Karpas-422 (cell line): ENCODE data around the gene OPRM1. TPM values are rescaled to one million over a fixed set of nuclear protein-coding genes. Genes with fewer than 3 reads are reported as not detected.

Source experiments
- DNase-seq: peaks from one replicate; pipeline ENCODE4 v3.0.0-alpha.2; 2015
- H2AFZ ChIP-seq: fragments of 200-600 bp; sonication (generic); 2 replicates; pipeline ENCODE4 v1.6.1; 2014; ENCODE audit warnings: antibody characterized with exemption, low read length, mixed read lengths
- H3K27ac ChIP-seq: fragments of 200-600 bp; sonication (generic); 2 replicates; pipeline ENCODE4 v1.5.1; 2014; ENCODE audit warnings: mild to moderate bottlenecking, low read length, moderate library complexity
- H3K27me3 ChIP-seq: fragments of 200-600 bp; sonication (generic); 2 replicates; pipeline ENCODE4 v1.6.1; 2014; ENCODE audit warnings: low read length, mixed read lengths
- H3K36me3 ChIP-seq: fragments of 200-600 bp; sonication (generic); 2 replicates; pipeline ENCODE4 v1.6.1; 2014; ENCODE audit warnings: low read length, mixed read lengths; ENCODE audit not compliant: insufficient read depth
- H3K4me1 ChIP-seq: fragments of 200-600 bp; sonication (generic); 2 replicates; pipeline ENCODE4 v1.6.1; 2014; ENCODE audit warnings: mild to moderate bottlenecking, low read length, mixed read lengths
- H3K4me2 ChIP-seq: fragments of 200-600 bp; sonication (generic); 2 replicates; pipeline ENCODE4 v1.6.1; 2014; ENCODE audit warnings: low read length, low read depth, mild to moderate bottlenecking; ENCODE audit not compliant: poor library complexity, severe bottlenecking
- H3K4me3 ChIP-seq: fragments of 200-600 bp; sonication (generic); 2 replicates; pipeline ENCODE4 v1.5.1; 2014; ENCODE audit warnings: mild to moderate bottlenecking, antibody characterized with exemption, low read length, mixed read lengths
- H3K79me2 ChIP-seq: fragments of 200-600 bp; sonication (generic); 2 replicates; pipeline ENCODE4 v1.6.1; 2014; ENCODE audit warnings: mild to moderate bottlenecking, low read length, mixed read lengths
- H3K9ac ChIP-seq: fragments of 200-600 bp; sonication (generic); 2 replicates; pipeline ENCODE4 v1.6.0; 2014; ENCODE audit warnings: low read length
- H3K9me2 ChIP-seq: fragments of 200-600 bp; sonication (generic), shearing (Covaris generic); replicated peaks from 2 replicates; pipeline ENCODE4 v1.6.0; 2014; ENCODE audit warnings: mild to moderate bottlenecking, low read length, moderate library complexity; ENCODE audit not compliant: insufficient read depth
- H3K9me3 ChIP-seq: fragments of 300-700, 200-600 bp; sonication (generic); 2 replicates; pipeline ENCODE4 v1.6.1; 2014; ENCODE audit warnings: low read length, mixed read lengths
- H4K20me1 ChIP-seq: fragments of 200-600 bp; sonication (generic); 2 replicates; pipeline ENCODE4 v1.6.1; 2014; ENCODE audit warnings: mild to moderate bottlenecking, antibody characterized with exemption, low read length, low read depth; ENCODE audit not compliant: insufficient read depth
- total RNA-seq: library from RNA; depleted of rRNA; stranded (reverse); fragments of >200 nt; shearing (Covaris generic); gene quantifications from 2 replicates; pipeline ENCODE4 v1.2.3, GENCODE V29; 2014; ENCODE audit warnings: low replicate concordance

The OPRM1 gene
- total RNA-seq, 1 experiment from 2014 or later = not detected

DNA sequence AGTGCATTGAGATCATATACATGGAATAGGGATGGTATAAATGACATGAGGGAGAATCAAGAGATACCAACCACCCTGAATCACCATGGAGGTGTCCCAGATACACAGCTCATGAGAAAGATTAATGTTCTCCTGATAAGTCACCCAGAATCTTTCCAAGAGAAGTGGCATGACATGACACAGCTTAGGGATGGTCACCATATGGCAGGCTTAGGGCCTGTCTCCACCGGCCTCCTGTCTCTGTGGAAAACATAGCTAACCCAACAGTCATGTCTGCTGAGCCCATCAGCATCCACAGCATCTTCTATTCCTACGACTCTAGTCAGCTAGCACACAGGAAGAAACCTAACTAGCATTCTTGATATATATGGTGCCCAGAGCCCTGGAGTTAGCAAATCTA is 184.3 kb downstream of the OPRM1 start:
- no peak overlapping the region for H3K9ac ChIP-seq
- no peaks in the 10 kb centered on the region for H3K79me2 ChIP-seq
- H3K27me3 ChIP-seq = no peaks in the 10 kb centered on the region
- H3K9me2 ChIP-seq = no peaks in the 10 kb centered on the region
- no peak overlapping the region for H3K27ac ChIP-seq
- H3K4me2 ChIP-seq = no peak overlapping the region
- no peaks in the 10 kb centered on the region for H3K4me1 ChIP-seq
- H4K20me1 ChIP-seq = no peaks in the 10 kb centered on the region
- H3K36me3 ChIP-seq = no peaks in the 10 kb centered on the region
- H2AFZ ChIP-seq = no peak overlapping the region
- H3K4me3 ChIP-seq = no peak overlapping the region
- no peak for DNase-seq
- no peaks in the 10 kb centered on the region for H3K9me3 ChIP-seq

DNA sequence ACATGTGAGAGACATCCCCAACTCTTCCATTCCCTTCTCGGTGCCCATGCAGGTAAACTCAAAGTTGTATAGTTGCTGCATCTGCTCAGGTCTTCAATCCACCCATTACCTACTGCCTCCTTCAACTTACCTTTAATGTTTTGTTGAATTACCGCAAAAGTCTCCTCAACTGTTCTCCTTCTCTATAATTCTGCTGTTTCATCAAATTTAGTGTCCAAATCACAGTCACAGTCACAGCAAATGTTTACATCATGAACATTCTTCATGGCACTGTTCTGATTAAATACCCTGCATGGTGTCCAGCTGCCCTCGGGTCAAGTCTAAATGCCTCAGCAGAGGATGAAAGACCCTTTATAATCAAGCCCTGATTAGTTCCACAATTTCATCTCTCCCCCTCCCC is 187.4 kb downstream of the OPRM1 start:
- Histone ChIP-seq H3K9me3 (no peaks in the 10 kb centered on the region), H3K27ac (no peak overlapping the region), H4K20me1 (no peaks in the 10 kb centered on the region), H3K36me3 (no peaks in the 10 kb centered on the region), H3K4me2 (no peak overlapping the region), H3K4me3 (no peak overlapping the region), H3K9me2 (no peaks in the 10 kb centered on the region), H3K27me3 (no peaks in the 10 kb centered on the region), H3K79me2 (no peaks in the 10 kb centered on the region), H3K4me1 (peaks cover 4% of the 10 kb centered on the region; the same call in 1 of the 2 replicates), H3K9ac (no peak overlapping the region), H2AFZ (no peak overlapping the region)
- no peak for DNase-seq

DNA sequence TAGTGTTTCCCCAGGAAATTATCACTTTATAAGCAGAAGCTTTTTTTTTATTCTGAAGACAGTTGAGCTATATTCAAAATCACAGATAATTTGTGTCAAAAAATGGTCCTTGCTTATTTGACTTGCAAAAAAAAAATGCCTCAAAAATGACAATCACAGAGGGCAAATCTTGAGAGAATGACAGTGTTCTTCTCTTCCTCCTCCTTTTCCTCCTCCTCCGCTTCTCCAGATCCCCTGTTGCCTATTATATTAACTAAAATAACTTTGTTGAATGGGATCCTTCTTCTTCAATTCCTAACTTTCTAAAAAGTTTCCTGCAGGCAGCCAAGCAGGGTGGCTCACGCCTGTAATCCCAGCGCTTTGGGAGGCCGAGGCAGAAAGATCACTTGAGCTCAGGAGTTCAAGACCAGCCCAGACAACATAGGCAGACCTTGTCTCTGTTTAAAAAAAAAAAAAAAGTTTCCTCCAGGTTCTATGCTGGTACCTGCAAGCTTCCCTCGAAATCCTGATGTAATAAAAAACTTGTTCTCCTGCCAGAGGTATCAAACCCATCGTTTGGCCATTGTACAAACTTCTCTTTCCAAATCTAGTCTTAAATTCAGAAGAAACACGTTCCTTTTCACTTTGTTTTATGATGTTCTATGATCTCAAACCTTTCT is 189.0 kb downstream of the OPRM1 start:
- no peaks in the 10 kb centered on the region for H4K20me1 ChIP-seq
- no peaks in the 10 kb centered on the region for H3K9me2 ChIP-seq
- H3K9me3 ChIP-seq = no peaks in the 10 kb centered on the region
- H3K4me1 ChIP-seq = peaks cover 4% of the 10 kb centered on the region; the same call in 1 of the 2 replicates
- H2AFZ ChIP-seq = no peak overlapping the region
- H3K4me2 ChIP-seq = no peak overlapping the region
- H3K27me3 ChIP-seq = no peaks in the 10 kb centered on the region
- H3K79me2 ChIP-seq = no peaks in the 10 kb centered on the region
- H3K4me3 ChIP-seq = no peak overlapping the region
- DNase-seq = no peak
- no peaks in the 10 kb centered on the region for H3K36me3 ChIP-seq
- no peak overlapping the region for H3K27ac ChIP-seq
- H3K9ac ChIP-seq = no peak overlapping the region

GRCh38 chr6:154228521-154228905 is 189.5 kb downstream of the OPRM1 start:
- Histone ChIP-seq H3K27me3 (no peaks in the 10 kb centered on the region), H3K4me3 (no peak overlapping the region), H4K20me1 (no peaks in the 10 kb centered on the region), H2AFZ (no peak overlapping the region), H3K4me2 (no peak overlapping the region), H3K27ac (no peak overlapping the region), H3K9ac (no peak overlapping the region), H3K36me3 (no peaks in the 10 kb centered on the region), H3K9me3 (no peaks in the 10 kb centered on the region), H3K79me2 (no peaks in the 10 kb centered on the region), H3K4me1 (peaks cover 4% of the 10 kb centered on the region; the same call in 1 of the 2 replicates), H3K9me2 (no peaks in the 10 kb centered on the region)
- DNase-seq = no peak

DNA sequence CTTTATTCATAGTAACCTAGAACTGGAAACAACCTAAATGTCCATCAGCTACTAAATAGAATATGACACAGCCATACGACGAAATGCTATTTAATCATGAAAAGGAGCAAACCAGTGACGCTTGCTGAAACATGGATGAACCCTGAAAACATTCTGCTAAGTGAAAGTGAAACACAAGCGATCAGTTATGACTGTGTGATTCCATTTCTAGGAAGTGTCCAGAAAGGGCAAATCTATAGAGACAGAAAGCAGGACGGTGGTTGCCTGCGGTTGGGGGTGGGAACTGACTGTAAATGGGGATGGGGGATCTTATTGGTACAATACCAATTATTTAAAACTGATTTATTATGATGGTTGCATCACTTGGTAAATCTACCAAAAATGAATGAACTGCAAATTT is 190.7 kb downstream of the OPRM1 start:
- H3K27me3 ChIP-seq = no peaks in the 10 kb centered on the region
- H3K4me3 ChIP-seq = no peak overlapping the region
- peaks cover 4% of the 10 kb centered on the region; the same call in 1 of the 2 replicates for H3K4me1 ChIP-seq
- no peaks in the 10 kb centered on the region for H3K9me2 ChIP-seq
- no peak overlapping the region for H2AFZ ChIP-seq
- no peaks in the 10 kb centered on the region for H4K20me1 ChIP-seq
- no peak for DNase-seq
- H3K9ac ChIP-seq = no peak overlapping the region
- H3K9me3 ChIP-seq = no peaks in the 10 kb centered on the region
- H3K36me3 ChIP-seq = no peaks in the 10 kb centered on the region
- no peak overlapping the region for H3K4me2 ChIP-seq
- no peak overlapping the region for H3K27ac ChIP-seq
- H3K79me2 ChIP-seq = no peaks in the 10 kb centered on the region

GRCh38 chr6:154230393-154230792 is 191.4 kb downstream of the OPRM1 start:
- Histone ChIP-seq H3K4me3 (no peak overlapping the region), H4K20me1 (no peaks in the 10 kb centered on the region), H3K9me3 (no peaks in the 10 kb centered on the region), H3K4me1 (peaks cover 4% of the 10 kb centered on the region; the same call in 1 of the 2 replicates), H3K79me2 (no peaks in the 10 kb centered on the region), H3K27ac (no peak overlapping the region), H3K27me3 (no peaks in the 10 kb centered on the region), H3K4me2 (no peak overlapping the region), H3K9ac (no peak overlapping the region), H3K9me2 (no peaks in the 10 kb centered on the region), H2AFZ (no peak overlapping the region), H3K36me3 (no peaks in the 10 kb centered on the region)
- no peak for DNase-seq

- Histone ChIP-seq H3K27me3 (no peaks in the 10 kb centered on the region), H3K27ac (no peak overlapping the region), H2AFZ (no peak overlapping the region), H3K4me2 (no peak overlapping the region), H3K36me3 (no peaks in the 10 kb centered on the region), H3K9ac (no peak overlapping the region), H3K4me1 (peaks cover 4% of the 10 kb centered on the region; the same call in 1 of the 2 replicates), H3K4me3 (no peak overlapping the region), H3K9me3 (no peaks in the 10 kb centered on the region), H4K20me1 (no peaks in the 10 kb centered on the region), H3K79me2 (no peaks in the 10 kb centered on the region), H3K9me2 (no peaks in the 10 kb centered on the region)
- DNase-seq = no peak
Measured at GRCh38 chr6:154230910-154231595, 192.0 kb downstream of the OPRM1 start.

DNA sequence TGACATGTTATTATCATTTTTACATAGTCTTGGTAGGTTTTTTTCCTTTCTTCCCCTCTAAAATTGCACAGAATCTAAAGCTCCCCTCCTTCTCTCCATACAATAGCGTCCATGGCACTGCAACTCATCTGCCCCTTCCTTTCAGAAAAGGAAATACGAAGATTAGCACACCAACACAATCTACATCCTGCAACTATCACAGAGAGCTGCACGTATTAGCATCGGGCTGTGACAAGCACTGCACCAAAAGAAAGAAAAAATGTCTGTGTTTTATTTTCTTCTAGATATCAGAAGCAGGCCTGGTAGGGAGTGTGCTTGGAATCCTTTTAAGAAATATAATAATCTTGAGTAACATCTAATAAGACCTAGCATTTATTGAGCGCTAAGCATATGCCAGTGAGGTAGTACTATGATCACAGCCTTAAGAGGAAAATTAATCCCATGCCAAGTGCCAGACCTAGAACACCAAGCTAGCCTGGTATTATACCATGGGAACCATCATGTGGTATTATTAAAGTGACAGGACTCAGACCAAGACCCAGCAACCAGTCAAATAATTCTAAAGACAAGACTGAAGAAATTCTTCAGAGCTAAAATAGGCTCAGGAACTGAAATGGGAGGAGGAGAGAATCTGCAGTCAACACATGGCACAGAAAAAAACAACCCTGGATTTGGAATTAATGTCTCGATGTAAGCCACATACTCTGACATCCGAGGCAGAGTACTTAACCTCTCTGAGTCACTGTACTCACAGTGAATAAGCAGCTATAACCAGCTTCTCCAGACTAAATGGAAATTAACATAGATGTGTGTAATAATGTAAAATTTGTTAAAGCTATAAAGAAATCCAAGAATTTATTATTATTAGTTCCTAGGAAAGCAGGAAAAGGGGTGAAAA is 193.2 kb downstream of the OPRM1 start:
- no peaks in the 10 kb centered on the region for H3K79me2 ChIP-seq
- H3K4me3 ChIP-seq = no peak overlapping the region
- no peaks in the 10 kb centered on the region for H3K27me3 ChIP-seq
- no peak for DNase-seq
- H3K9ac ChIP-seq = no peak overlapping the region
- peaks cover 4% of the 10 kb centered on the region; the same call in 1 of the 2 replicates for H3K4me1 ChIP-seq
- no peaks in the 10 kb centered on the region for H4K20me1 ChIP-seq
- H3K9me3 ChIP-seq = no peaks in the 10 kb centered on the region
- no peak overlapping the region for H3K4me2 ChIP-seq
- no peak overlapping the region for H2AFZ ChIP-seq
- H3K27ac ChIP-seq = no peak overlapping the region
- no peaks in the 10 kb centered on the region for H3K36me3 ChIP-seq
- H3K9me2 ChIP-seq = no peaks in the 10 kb centered on the region
